SHP77 treated with DMSO at 0.1 percent for 48 hours (cell line): ENCODE results near the gene AGPAT3.

Experiments used
- DNase-seq: peaks from one replicate; lab custom pipeline; 2025; lab: John Stamatoyannopoulos, UW

AGPAT3 gene

DNA sequence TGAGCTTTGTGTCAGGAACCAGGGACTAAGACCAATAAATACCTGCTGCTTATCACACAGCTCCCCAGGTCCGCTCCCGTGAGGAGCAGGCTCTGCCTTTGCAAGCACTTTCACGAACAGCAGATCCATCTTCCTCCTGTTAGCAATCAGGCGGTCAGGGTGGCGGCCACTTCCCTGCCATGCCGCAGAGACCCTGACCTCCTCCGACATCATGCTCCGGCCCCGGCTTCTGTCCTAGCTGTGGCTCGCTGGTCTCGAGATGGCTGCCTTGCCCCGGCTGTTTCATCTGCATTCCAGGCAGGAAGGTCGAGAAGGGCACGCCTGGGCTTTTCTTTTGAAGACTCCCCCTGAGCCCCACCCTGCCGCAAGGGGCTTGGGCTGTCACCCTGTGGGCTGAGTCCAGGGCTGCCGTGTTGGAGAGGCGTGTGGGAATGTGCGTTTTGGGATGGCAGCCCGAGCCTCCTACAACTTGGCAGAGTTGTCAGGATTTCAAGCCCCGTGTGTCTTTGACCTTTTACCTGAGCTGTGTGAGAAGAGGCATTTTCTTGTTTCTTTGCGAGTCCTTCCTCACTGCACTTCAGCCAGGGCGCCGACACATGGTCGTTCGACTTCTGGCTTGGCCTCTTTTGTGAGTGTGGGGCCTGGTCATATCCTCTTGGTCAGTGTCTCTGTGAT, 59.5 kb downstream of the AGPAT3 start:
- DNase-seq, result no peak

- no peak for DNase-seq
Measured at GRCh38 chr21:43925096-43925481, 60.1 kb downstream of the AGPAT3 start.

- DNase-seq, result no peak
Measured at GRCh38 chr21:43925609-43926008, 60.6 kb downstream of the AGPAT3 start.

DNA sequence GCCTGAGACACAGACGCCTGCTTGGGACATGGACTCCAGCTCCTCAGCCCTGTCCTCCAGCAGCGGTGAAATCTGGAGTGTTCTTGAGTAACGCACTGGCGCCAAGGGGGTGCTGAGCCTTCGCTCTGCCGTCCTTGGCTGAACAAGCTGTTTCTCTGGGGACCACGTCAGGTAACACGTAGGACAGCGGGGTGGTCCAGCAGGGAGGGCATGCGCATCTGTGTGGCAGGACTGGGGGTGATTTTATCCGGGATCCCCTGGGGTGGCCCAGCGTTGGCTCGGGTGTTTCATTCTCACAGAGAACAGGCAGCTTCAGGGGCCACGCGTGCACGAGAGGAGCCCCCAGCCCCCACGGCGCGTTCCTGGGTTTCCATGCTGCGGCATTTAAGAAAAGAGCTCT, 61.2 kb downstream of the AGPAT3 start:
- DNase-seq, result no peak

- no peak for DNase-seq
Measured at GRCh38 chr21:43927591-43928221, 62.7 kb downstream of the AGPAT3 start.

- DNase-seq, result no peak
Measured at GRCh38 chr21:43928222-43929125, 63.5 kb downstream of the AGPAT3 start.

DNA sequence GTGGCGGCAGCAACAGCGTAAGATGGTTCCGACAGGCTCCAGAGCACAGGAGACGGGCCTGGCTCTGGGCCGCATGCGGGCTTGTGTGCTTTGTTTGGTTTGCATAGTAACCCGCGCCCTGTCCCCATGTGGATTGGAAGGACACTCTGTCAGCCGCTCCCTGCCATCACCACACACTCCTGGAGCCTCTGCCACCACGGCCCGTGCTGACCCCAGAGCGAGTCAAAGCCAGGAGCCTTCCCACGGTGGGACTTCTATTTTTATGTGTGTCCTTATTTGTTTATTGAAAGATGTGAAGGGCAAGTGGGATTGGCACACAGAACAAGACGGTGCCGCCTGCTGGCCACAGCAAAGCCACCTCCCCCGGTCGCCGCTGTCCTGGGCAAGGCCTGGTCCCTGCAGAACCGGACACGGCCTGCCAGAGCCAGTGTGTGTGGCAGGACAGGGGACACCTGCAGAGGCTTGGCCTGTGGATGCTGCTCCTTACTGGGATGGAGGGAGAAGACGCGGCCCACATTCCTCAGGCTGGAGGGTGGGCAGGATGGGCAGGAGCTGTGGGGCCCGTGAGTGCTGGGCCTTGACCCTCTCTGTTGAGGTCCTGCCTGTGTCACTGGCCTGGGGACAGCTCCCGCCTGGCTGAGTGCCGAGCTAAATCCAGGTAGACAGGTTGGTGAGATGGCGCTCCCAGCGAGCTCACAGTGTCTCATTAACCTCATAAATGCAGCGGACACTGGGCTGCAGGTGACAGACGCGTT, 64.4 kb downstream of the AGPAT3 start:
- no peak for DNase-seq

DNA sequence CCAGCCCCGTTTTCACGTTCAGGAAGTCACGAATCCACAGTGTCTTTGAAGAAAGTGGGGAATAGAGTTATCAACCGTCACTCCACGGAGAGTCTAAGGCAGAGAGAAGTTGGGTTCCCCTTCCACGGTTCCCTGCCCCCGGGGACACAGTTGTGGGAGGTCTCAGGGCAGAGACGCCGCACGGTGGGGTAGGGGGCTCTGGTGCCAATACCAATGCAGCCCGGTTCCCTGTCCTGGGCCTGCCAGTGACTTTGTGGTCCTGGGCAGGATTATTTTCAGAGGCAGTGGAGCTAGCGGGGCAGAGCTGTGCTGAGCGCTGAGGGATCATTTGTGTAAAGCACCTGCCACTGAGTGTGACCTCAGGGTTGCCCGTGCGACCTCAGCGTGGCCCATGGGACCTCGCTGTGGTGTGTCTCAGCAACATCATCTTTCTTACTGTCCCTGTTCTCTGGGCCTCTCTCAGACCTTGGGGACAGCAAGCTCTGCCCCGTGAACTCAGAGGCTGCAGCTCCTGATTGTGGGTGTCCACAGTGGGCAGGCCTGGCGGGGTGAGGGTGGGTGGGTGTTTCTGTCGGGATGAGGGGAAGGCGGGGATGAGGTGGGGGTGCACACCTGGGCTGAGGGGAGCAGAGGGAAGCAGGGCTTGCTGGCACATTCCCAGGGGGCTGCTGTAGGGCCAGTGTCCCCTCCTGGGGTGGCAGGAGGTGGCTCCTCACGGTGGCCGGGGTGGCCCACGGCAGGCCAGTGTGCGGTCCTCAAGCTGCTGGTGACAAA, 65.2 kb downstream of the AGPAT3 start:
- DNase-seq, result no peak

DNA sequence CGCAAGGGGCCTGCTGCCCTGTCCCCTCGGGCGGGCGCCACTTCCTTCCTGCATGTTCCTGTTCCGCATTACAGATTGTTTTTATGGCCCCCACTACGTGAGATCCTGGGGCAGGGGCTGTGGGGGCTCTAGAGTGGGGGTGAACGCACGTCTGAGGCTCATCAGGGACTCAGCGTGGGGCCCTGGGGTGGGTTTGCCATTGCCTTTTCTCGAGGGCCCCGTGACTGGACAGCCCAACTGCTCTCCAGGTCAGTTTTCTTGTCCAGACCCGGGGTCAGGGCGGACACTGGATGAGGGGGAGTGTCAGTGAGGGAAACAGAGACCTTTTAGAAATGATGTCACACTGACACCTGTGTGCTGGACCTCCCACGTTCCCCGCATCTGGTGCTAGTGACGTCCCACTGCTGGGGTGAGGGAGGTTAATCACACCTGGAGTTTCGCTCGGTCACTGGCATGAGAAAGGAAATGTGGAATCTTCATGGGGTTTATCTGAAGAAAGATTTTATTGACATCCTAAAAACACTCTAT, 65.9 kb downstream of the AGPAT3 start:
- DNase-seq, result no peak

GRCh38 chr21:43931489-43931888, 66.5 kb downstream of the AGPAT3 start:
- DNase-seq, result no peak

- no peak for DNase-seq
Measured at GRCh38 chr21:43932005-43932404, 67.0 kb downstream of the AGPAT3 start.

DNA sequence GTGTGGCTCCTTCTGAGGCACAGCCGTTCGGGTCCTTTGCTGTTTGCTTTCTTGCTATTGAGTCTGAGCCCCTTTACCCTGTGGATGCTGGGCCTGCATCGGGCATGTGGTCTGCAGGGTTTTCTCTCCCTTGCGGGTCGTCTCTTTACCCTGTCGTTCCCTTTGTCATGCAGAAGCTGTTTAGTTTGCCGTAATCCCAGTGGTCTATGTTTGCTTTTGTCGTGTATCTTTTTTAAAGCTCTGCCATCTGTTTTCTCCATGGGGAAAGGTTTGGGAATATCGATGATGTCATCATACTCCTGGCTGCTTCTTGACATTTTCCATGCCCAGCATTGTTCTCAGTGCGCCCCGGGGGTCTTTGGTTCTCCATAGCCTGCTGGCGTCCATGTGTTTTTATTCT, 68.2 kb downstream of the AGPAT3 start:
- DNase-seq, result no peak

- no peak for DNase-seq
Measured at GRCh38 chr21:43933680-43934079, 68.7 kb downstream of the AGPAT3 start.

- no peak for DNase-seq
Measured at GRCh38 chr21:43934116-43934515, 69.1 kb downstream of the AGPAT3 start.

DNA sequence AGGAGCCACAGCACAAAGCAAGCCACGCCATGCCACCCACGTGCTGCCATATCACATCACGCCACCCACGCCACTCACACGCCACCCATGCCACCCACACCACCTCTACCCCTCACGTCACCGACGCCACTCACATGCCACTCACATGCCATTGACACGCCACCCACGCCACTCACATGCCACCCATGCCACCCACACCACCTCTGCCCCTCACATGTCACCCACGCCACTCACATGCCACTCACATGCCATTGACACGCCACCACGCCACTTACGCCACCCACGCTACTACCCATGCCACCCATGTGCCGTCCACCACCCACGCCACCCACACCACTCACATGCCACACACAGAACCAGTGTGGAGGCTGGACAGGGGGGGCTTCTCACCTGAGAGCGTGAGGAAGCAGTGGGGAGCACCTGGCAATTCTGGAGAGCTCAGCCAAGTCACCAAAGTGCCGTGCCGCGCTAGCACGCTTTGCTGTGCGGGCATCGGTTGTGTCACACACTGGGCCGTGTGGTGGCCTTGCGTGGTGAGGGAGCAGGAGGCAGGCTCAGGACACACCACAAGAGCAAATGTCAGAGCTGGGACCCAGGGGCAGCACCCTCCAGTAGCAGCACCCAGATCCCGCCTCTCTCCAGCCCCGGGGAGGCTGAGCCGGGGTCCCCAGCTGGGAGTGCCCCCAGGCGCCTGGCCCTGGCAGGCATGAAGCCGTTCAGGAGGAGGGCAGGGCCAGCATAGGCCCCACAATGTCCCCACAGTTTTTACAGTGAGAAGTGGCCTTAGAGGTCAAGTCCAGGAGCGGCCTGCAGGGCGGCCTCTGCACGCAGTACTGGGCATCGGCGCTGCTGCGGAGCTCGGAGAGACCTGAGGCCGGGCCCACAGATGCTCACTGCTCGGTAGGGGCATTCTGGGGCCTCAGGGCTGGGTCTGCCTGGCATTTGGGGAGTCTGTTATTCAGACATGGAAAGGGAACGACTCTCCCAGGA, 70.0 kb downstream of the AGPAT3 start:
- DNase-seq, result no peak

DNA sequence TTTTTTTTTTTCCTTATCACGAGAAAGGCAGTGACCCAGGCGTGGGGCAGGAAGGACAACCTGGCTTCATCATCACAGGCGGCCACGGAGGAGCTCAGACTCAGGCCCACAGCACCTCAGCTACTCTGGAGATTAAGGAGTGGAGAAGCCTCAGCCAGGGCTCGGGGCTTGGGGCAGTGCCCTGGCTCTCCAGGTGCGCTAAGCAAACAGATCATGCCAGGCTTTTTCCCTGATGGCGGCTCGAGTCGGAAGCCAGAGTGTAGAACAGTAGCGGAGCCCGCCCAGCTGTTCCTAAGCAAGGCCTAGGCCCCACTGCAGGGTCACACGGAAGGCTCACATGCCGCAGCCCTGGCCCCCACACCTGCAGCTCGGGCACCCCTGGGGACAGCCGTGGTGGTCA, 70.7 kb downstream of the AGPAT3 start:
- no peak for DNase-seq

DNA sequence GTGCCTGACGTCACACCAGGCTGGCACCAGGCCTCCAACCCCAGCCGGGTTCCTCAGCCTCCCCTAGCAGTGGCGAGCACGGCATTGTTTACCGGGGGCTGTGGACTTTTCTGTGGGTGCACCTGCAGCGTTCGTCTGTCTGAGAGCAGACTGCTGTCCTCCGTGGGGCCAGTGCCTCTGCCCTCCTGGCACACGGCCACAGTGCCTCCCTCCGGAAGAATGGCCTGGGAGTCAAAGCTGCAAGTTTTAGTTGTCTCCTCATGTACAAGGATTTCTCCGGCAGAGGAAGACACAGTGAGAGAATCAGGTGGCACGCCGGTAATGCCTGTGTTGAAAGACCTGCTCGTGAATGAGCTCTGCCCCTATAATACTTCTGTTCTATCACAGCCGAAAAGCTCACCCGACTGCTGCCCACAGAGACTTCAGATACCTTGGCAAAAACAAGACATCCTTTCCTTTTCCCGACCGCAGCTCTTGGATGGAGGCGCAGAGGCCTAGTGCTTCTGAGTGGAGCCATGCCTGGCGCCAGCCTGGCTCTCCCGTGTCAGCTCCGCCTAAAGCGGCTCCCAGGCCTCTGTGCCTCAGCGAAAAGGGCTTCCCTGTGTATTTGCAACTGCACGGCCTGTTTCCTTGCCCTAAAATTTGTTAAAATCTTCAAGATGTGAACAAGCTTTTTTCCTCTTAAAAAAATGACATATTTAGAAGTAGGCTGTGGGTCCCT, 71.4 kb downstream of the AGPAT3 start:
- DNase-seq, result peak; percentile 23

- no peak for DNase-seq
Measured at GRCh38 chr21:43937051-43937832, 72.2 kb downstream of the AGPAT3 start.
